Psoas muscle (tissue), 8 donors: Measurements from ENCODE around the gene EMC10. TPM values are rescaled to one million over a fixed set of nuclear protein-coding genes. Genes with fewer than 3 reads are reported as not detected.

Experiments
- ATAC-seq, 4 donors: fragments of 200-7000 bp; cut with Tn5 transposase; one replicate each; pipeline ENCODE4 v1.9.1; 2020; ENCODE audit warnings: moderate library complexity in 3 of 4, mild to moderate bottlenecking in 2 of 4
- DNase-seq, 2 donors: peaks; one replicate each; pipeline ENCODE4 v3.0.0-alpha.2; 2020
- H3K27ac ChIP-seq: fragments of 200-600 bp; one replicate; pipeline ENCODE4 v1.8.0; 2022
- H3K27me3 ChIP-seq, 3 donors: fragments of 200-600 bp in 1 of 3; one replicate each; pipeline versions ENCODE4 v1.6.1 to v1.8.0; 2013 to 2022; ENCODE audit warnings: low read length in 2 of 3, mild to moderate bottlenecking in 2 of 3, moderate library complexity in 1 of 3; ENCODE audit not compliant: insufficient read depth in 3 of 3
- H3K36me3 ChIP-seq, 2 donors: fragments of 200-600 bp in 1 of 2; one replicate each; pipeline versions ENCODE4 v1.6.1 to v1.8.0; 2013 to 2022; ENCODE audit warnings: low read depth in 1 of 2, mild to moderate bottlenecking in 1 of 2, moderate library complexity in 1 of 2; ENCODE audit not compliant: insufficient read depth in 1 of 2
- H3K4me1 ChIP-seq: fragments of 200-600 bp; one replicate; pipeline ENCODE4 v1.8.0; 2022
- H3K4me3 ChIP-seq: fragments of 200-600 bp; one replicate; pipeline ENCODE4 v1.8.0; 2022; ENCODE audit warnings: mild to moderate bottlenecking
- H3K9me3 ChIP-seq: fragments of 200-600 bp; one replicate; pipeline ENCODE4 v1.8.0; 2022
- WGBS, 3 donors: extraction: QIAGEN DNeasy Blood & Tissue Kit; methylation state at CpG; one replicate each; pipeline versions ENCODE4 v1.1.6 to v1.1.7; 2013; 5-methylcytosine and 5-hydroxymethylcytosine counted together
- intact Hi-C, 2 donors: fragments of 100-400 bp; cut with DNase I; formaldehyde crosslinking; loops; one replicate each; pipeline versions ENCODE4 v1.11.0 to v1.14.2; 2022
- polyA plus RNA-seq, 3 donors: library from polyadenylated mRNA; stranded (reverse); fragments of 200-250 nt; gene quantifications; one replicate each; pipeline ENCODE4 v1.2.3, GENCODE V29; 2013
- total RNA-seq, 4 donors: library from RNA; stranded (reverse); fragmentation: NEBNext Ultra II Directional in 2 of 4; extraction: Animal tissue kit (Norgen Biotek cat#: 25700) in 2 of 4; gene quantifications; one replicate each; pipeline versions ENCODE4 v1.2.1 to v1.2.4, GENCODE V29; 2021 to 2023
- TF ChIP-seq, protein P1 (sequence below): fragments of 200-600 bp; IDR thresholded peaks from one replicate; pipeline ENCODE4 v1.8.0; 2022; ENCODE audit warnings: antibody characterized with exemption
- donor health status: healthy with polysubstance abuse.
- donor health status: DM: no; HTN: no; CAD: no; lungs with moderate emphysema.
- donor health status: Bipolar disorder and iron deficiency.
- donor health status: healthy.
- donor health status: DM: yes; HTN: yes; CAD: no.
- donor health status: DM: no; HTN: no; CAD: no.
- donor health status: DM: no; HTN: no; CAD: no.
- donor health status: DM: yes; HTN: yes; CAD: no.

Gene EMC10
- total and polyA plus RNA-seq, 7 donors, result 32.6 to 47.5 (median 37.6) TPM

- Histone ChIP-seq H3K4me1 (peaks cover 17% of the 10 kb centered on the region), H3K4me3 (no peak overlapping the region), H3K27ac (no peak overlapping the region), H3K27me3 (no peaks in the 10 kb centered on the region), H3K9me3 (no peaks in the 10 kb centered on the region), H3K36me3 (peaks cover 4 to 50% of the 10 kb centered on the region in 2 donors)
- TF ChIP-seq, protein P1, sequence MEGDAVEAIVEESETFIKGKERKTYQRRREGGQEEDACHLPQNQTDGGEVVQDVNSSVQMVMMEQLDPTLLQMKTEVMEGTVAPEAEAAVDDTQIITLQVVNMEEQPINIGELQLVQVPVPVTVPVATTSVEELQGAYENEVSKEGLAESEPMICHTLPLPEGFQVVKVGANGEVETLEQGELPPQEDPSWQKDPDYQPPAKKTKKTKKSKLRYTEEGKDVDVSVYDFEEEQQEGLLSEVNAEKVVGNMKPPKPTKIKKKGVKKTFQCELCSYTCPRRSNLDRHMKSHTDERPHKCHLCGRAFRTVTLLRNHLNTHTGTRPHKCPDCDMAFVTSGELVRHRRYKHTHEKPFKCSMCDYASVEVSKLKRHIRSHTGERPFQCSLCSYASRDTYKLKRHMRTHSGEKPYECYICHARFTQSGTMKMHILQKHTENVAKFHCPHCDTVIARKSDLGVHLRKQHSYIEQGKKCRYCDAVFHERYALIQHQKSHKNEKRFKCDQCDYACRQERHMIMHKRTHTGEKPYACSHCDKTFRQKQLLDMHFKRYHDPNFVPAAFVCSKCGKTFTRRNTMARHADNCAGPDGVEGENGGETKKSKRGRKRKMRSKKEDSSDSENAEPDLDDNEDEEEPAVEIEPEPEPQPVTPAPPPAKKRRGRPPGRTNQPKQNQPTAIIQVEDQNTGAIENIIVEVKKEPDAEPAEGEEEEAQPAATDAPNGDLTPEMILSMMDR, result no peak
- ATAC-seq (no peak), DNase-seq (peak in 1 of 2 donors; percentile 39)
- intact Hi-C loops, result no loop called here
- 86 to 88% (median 86%) methylated on average over 35 to 37 of the region's 37 CpGs for WGBS, 3 donors
These were observed 4.2 kb downstream of the EMC10 start for GRCh38 chr19:50480281-50481111.

DNA sequence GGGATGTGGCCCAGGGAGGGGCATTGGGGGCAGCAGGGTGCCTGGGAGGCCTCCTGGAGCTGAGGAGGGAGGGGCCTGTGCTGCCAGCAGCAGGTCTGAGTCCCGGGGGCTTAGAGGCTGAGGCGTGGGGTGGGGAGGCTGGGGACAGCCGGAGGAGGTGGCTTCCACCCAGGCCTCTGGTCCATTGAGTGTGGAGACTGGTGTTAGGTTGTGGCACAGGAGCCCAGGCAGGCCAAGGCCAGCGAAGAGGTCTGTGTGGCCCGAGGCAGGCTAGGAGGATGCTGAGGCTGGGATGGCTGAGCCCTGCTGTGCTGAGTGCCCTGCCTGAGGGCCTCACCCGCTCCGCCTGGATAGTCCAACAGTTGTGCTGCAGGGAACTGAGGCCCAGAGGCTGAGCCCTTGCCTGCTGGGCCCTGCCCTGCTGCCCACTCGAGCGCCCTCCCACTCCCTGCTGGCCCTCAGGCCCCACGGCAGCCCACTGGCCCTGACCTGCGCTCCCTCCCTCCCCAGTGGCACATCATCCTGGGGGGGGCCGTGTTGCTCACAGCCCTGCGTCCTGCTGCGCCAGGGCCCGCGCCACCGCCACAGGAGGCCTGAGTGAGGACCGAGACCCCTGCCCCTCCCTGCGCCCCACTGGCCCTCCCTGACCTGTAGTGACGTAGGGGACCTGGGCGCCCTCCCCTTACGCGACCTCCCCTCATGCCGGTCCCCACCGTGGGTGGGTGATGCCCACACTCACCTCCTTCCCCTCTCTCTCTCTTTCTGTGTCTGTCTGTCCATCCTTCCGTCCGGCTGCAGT is 5.2 kb downstream of the EMC10 start:
- H3K36me3 ChIP-seq, result peaks cover 4 to 53% of the 10 kb centered on the region in 2 donors
- DNase-seq, result peak; percentile 9 to 45
- 89 to 91% (median 91%) methylated on average over 25 to 27 of the region's 27 CpGs for WGBS, 3 donors

DNA sequence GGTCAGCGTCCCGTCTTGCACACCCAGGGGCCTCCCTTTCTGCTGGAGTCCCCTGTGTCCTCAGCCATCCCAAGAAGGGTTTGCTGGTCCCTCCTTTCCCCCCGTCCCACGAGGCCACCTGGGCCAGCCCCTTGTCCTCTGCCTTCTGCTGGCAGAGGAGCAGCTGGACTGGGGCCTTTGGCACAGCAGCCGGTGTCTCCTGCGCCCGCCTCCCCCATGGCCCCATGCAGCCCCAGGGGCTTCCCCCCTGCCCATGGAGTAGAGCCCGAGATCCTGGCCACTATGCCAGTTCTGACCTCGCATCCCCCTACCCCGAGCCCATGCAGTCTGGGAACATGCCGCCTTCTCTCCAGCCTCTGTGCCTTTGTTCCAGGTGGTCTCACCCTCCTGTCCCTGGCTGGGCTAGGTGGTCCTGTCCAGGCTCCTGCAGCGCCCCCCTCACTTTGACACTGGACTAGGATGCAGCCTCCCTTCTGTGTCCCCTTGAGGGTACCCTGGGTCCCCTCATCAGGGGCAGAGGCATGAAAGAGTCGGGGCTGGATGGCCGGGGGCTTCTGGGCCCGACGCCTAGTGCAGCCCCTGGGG is 6.1 kb downstream of the EMC10 start:
- ATAC-seq (no peak), DNase-seq (peak in 1 of 2 donors; percentile 43)
- TF ChIP-seq, protein P1, result no peak
- 63 to 81% (median 73%) methylated on average over 14 to 16 of the region's 16 CpGs for WGBS, 3 donors
- peaks cover 4 to 61% of the 10 kb centered on the region in 2 donors for H3K36me3 ChIP-seq
- intact Hi-C loops, result no loop called here
- H3K27ac ChIP-seq, result no peak overlapping the region
- H3K4me3 ChIP-seq, result no peak overlapping the region
- no peaks in the 10 kb centered on the region for H3K9me3 ChIP-seq
- H3K4me1 ChIP-seq, result peaks cover 12% of the 10 kb centered on the region
- no peaks in the 10 kb centered on the region for H3K27me3 ChIP-seq

More for the DNA sequence above, 5.2 kb downstream of the EMC10 start:
- TF ChIP-seq, protein P1, result no peak
- no peak for ATAC-seq
- Histone ChIP-seq H3K27me3 (no peaks in the 10 kb centered on the region), H3K4me3 (no peak overlapping the region), H3K9me3 (no peaks in the 10 kb centered on the region), H3K4me1 (peaks cover 17% of the 10 kb centered on the region), H3K27ac (no peak overlapping the region)
- intact Hi-C loops, result no loop called here

DNA sequence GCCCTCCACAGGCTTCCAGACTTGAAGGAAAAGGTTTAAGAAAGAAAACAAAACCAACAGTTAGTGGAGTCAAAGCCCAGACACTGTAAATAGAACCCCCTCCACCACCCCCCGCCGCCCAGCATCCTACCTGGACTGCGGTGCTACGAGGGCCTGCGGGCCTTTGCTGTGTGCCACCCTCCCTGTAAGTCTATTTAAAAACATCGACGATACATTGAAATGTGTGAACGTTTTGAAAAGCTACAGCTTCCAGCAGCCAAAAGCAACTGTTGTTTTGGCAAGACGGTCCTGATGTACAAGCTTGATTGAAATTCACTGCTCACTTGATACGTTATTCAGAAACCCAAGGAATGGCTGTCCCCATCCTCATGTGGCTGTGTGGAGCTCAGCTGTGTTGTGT is 6.6 kb downstream of the EMC10 start:
- ATAC-seq, result no peak
- TF ChIP-seq, protein P1, result no peak
- H3K27me3 ChIP-seq, result no peaks in the 10 kb centered on the region
- H3K9me3 ChIP-seq, result no peaks in the 10 kb centered on the region
- H3K36me3 ChIP-seq, result peaks cover 3 to 64% of the 10 kb centered on the region in 2 donors
- intact Hi-C loops, result no loop called here
- 59 to 69% (median 59%) methylated on average over 10 of the region's 10 CpGs for WGBS, 3 donors
- H3K27ac ChIP-seq, result no peak overlapping the region
- H3K4me3 ChIP-seq, result no peak overlapping the region
- H3K4me1 ChIP-seq, result peaks cover 7% of the 10 kb centered on the region
- no peak for DNase-seq
